NCI-H2227 treated with DMSO at 0.1 percent for 48 hours (cell line): ENCODE measurements around the gene PDAP1.
A peak's percentile ranks its signal among the peaks of the same experiment; 100 is the strongest.
"Not testable (repeated sequence)": the region's sequence is repeated elsewhere in the genome, so short reads cannot be mapped to it uniquely, and the experiment has no call there.

Source experiments
- DNase-seq: peaks from one replicate; lab custom pipeline; 2025; lab: John Stamatoyannopoulos, UW

The PDAP1 gene, protein sequence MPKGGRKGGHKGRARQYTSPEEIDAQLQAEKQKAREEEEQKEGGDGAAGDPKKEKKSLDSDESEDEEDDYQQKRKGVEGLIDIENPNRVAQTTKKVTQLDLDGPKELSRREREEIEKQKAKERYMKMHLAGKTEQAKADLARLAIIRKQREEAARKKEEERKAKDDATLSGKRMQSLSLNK

DNA sequence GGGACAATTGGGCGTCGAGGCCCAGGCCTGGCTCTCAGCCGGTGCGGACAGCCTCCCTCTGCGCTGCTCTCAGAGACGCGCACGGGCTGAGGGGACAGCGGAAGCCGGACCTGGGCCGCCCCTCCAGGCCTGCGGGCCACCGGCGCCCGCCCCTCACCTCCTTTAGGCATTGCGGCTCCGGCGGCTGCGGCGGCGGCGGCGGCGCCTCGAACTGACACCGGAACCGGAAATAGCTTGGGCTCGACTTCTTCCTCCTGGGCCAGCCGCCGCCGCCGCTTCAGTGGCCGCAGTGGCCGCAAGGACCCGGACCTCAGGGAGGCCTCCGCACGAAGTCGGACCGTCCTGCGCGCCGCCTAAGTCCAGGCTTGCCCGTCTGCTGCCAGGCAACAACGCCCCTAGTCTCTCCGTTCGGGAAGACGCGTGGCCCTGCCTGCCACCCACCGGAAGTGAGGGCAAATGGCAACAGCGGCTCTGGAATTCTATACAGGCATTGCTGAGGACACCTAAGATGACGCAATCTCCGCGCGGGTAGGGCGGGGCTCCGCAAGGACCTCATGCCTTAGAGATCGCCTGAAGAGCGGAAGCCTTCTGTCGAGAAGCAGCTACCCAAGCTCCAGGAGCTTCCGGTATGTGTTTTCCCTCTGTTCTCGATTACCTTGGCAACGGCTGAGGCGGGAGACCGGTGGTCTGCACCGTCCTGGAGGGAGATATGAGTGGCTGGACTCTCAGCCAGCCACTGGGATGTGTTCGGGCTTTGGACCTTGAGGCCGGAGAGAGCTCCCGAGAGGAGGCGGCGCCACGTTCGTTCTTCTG, at the start of gene PDAP1, which contains the start of gene BUD31:
Gene PDAP1 (minus strand): TSS at position 219 of the 813 bp plus-strand sequence. CDS start 49 bp downstream, at position 170.
Gene BUD31 (plus strand): TSS at position 591 of the 813 bp plus-strand sequence. CDS start 2,124 bp downstream, outside the sequence.
- peak; percentile 98 for DNase-seq

DNA sequence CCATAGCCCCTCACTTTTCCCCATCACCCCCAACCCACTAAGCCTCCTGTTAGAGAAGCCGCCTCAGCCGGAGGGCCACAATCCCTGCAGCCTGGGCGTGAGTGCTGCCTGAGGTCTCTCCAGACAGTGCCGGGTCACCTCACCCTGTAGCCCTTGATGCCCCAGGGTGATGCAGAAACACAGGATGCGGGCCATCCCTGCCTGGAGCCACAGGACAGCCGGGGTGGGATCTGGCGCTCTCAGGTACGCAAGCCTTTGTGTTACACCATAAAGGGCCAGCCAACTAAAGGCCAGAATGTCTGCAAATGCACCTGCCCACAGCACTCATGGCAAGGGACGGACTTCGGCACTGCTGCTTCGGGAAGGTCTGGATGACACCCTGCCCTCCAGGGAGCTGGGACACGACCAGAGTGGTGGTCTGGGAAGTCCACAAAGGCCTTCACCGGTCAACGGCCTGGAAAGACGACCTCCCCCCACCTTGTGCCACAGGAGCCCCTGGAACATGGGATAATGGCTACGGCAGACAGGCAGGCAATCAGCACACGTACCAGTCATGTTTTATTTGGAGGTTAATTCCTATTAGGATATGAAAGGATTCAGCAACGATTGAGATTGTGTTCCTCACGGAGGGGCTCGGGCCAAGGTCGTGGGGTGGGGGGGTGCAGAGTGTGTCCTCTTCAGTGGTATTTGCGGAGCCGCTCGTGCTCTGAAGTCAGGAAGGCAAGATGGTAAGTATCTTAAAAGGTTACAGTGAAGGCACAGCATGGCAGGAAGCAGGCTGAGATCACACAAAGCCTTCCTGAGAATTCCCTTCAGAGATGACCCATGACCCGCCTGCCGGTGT, 49.5 kb upstream of the PDAP1 start:
- no peak for DNase-seq

DNA sequence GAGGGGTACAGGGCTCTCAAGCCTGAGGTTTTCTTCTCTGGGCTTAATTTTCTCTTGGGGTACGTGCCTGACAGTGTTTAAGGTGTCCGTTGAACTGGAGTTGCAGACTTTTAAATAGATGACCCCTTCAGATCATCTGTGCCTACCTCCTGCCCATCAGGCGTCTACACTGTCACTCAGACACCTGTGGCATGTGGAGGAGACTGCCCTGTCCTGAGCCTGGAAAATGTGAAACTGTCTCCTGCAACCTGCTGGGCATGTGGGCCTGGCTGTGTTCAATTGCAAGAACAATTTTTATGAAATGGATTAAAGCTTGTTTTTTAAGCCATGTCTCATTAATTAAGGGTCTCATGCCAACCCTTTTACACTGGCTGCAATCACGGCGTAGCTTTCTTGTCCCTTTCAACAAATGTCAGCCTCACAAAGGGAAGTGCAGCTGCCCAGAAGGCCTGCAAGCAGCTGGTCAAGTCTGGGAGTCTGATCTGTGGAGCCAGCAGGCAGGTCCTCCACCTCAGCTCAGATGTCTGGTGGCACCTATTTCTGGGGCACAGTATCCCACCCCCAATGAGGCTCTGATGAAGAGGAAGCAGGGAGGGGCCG, 48.8 kb upstream of the PDAP1 start:
- DNase-seq: no peak

- DNase-seq: no peak
These were observed 47.9 kb upstream of the PDAP1 start for GRCh38 chr7:99456288-99456687.

DNA sequence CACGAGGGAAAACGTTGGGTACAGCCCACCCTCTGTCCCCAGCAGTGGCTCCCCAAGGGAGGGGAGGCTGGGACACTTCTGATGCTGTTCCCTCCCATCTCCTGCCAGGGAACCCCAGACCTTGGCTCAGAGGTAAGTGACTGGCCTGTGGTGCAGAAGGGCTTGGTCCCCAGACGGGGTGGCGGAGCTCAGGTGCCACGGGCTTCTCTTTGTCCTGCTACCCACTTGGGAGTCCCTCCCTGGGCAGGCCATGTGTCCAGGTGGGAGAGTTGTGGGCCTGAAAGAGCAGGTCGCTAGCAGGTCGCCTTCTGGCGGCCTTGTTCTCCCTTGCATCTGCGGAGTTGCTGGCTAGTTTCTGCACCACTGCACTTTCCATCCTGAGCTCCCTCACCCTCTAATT, 47.5 kb upstream of the PDAP1 start:
- DNase-seq: no peak

DNA sequence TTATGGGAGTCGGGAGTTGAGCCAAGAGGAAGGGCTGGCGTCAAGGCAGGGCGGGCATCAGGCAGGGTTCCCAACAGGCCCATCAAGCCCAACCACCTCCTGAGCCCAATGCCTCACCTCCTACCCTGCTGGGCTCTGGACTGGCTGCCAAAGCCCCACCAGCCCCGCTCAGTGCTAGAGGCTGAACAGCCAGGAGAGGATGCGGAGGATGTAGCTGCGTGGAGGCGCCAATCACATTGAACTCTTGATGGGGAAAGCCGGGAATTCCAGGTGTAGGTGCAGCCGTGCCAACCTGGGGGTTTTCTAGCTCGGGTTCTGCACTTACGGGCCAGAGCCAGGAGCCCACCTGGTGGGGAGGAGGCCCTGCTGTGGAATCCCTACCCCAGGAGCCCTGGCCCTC, 44.7 kb upstream of the PDAP1 start:
- no peak for DNase-seq

DNA sequence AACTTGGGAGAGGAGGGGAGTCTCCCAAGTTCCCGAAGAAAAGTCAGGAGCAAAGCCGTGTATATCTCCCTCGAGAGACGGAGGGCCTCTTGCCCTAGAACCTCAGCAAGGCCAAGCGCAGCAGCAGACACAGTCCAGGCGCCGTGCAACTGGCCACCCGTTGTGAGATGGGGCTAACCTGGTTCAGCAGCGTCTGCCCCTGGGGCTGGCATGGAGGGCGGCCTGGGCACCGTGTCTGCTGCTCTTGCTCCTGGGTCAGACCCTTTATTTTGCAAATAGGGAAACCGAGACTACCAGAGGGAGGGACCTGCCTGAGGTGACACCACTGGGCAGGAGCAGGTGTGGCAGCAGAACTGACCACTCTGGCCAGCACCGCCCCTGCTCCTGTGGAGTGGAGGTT, 44.1 kb upstream of the PDAP1 start:
- no peak for DNase-seq

DNA sequence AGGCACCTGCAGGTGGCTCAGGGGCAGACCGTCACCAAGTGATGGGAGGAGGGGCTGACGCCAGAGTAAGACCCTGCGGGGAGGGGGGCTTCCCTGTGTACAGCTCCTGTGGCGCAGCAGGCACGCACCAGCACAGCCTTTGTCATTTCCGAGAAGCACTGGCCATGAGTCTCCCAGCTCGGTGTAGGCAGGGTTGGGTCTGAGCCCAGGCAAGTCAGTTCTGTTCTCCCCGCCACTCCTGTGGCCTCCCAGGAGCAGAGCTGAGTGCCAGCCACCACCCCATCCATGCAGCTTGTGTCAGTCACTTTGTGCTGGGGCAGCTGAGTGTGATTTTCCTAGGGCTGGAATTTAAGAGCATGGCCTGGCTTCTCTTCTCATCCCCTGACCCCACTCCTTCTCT, 43.5 kb upstream of the PDAP1 start:
- DNase-seq: no peak

- no peak for DNase-seq
These were observed 40.9 kb upstream of the PDAP1 start for GRCh38 chr7:99449326-99449725.

- DNase-seq: no peak
These were observed 40.5 kb upstream of the PDAP1 start for GRCh38 chr7:99448855-99449254.

DNA sequence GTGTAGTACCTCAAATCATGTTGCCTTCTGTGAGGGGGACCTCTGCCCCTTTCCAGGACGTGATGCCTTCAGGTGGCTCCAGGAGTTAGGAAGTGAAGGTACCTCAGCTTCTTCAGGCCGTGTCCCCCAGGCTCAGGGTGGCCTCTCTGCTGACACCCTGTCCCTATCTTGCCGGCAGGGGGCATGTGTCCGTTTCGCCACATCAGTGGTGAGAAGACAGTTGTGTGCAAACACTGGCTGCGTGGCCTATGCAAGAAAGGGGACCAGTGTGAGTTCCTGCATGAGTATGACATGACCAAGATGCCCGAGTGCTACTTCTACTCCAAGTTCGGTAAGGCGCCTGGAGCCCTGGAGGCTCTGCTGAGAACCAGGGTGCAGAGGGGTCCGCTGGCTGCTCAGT, 39.5 kb upstream of the PDAP1 start:
- no peak for DNase-seq

GRCh38 chr7:99446096-99446495, 37.7 kb upstream of the PDAP1 start:
- DNase-seq: no peak

DNA sequence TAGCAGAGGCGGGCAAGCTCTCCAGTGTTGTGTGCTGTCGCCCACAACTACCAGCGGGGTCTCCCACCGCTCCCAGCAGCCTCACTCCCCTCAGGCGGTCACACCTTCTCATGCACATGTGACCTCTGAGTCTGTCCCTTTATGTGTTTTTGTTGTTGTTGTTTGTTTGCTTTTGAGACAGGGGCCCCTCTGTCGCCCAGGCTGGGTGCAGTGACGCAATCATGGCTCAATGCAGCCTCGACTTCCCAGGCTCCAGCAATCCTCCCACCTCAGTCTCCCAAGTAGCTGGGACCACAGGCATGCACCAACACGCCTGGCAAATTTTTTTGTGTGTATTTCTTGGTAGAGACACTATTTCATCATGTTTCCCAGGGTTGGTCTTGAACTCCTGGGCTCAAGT, 31.8 kb upstream of the PDAP1 start:
- no peak for DNase-seq

DNA sequence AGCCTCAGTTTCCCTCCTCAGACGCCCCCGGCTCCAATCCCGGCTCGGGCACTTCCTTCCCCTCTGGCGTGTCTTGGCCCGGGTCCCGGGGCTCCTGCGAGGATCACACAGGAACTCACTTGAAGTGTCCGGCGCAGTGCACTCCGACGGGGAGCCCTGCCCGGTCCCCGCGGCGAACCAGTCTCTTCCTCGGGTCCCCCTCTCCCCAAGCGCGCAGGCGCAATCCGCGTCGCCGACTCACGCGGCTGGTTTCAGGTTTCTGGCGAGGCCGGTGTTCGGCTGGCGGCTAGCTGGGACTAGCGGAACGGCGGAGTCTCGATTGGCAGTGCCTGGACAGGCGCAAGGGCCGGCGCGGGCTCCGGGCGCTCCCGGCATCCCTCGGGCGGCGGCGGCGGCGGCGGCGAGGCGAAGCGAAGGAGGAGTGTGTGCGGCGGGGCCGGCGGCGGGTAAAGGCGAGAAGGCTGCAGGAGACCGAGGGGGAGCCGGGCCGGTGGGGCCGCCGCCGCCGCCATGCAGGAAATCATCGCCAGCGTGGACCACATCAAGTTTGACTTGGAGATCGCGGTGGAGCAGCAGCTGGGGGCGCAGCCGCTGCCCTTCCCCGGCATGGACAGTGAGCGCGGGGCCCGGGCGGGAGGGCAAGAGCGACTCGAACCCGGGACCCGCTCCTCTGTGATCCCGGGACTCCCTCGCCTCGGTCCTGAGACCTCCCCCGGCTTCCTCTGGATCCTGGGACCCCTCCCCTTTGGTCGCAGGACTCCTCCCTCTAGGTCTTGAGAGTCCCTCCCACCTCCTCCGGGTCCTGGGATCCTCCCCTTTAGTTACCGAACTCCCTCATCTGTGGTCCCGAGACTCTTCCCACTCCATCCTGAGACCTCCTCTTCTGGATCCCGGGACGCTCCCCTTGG, 30.4 kb upstream of the PDAP1 start, which contains the start of the genes CPSF4 and PTCD1:
Gene CPSF4 (plus strand): TSS at position 371 of the 908 bp plus-strand sequence. CDS start 140 bp downstream, at position 511.
Gene PTCD1 (minus strand): TSS at position 226 of the 908 bp plus-strand sequence. CDS start 3,556 bp downstream, outside the sequence.
- DNase-seq: peak; percentile 96

GRCh38 chr7:99437946-99438572, 29.7 kb upstream of the PDAP1 start:
- DNase-seq: no peak

GRCh38 chr7:99433158-99433557, 24.8 kb upstream of the PDAP1 start:
- DNase-seq: no peak

GRCh38 chr7:99431756-99432540, 23.6 kb upstream of the PDAP1 start:
- DNase-seq: not testable (repeated sequence)

GRCh38 chr7:99429756-99430155, 21.4 kb upstream of the PDAP1 start:
- DNase-seq: no peak

GRCh38 chr7:99428972-99429566, 20.7 kb upstream of the PDAP1 start:
- DNase-seq: no peak
